Measurements from ENCODE around the gene USP34.
A peak's percentile ranks its signal among the peaks of the same experiment; 100 is the strongest.

USP34 gene

GRCh38 chr2:61291851-61292575, 178.9 kb downstream of the USP34 start:
- peak; percentile 42 for DNase-seq (ENCODE audit: low read depth)
- no peak overlapping the region for H3K4me3 ChIP-seq (ENCODE audit: low read length)
- TF ChIP-seq CTCF (conservative IDR thresholded peaks at IDR 0.05; ENCODE audit: low read length): no peak

GRCh38 chr2:61288070-61288841, 182.6 kb downstream of the USP34 start:
- TF ChIP-seq CTCF (conservative IDR thresholded peaks at IDR 0.05; ENCODE audit: low read length): no peak
- no peak overlapping the region for H3K4me3 ChIP-seq (ENCODE audit: low read length)
- peak; percentile 22 for DNase-seq (ENCODE audit: low read depth)

- no peak for DNase-seq (ENCODE audit: low read depth)
- H3K4me3 ChIP-seq (ENCODE audit: low read length): no peak overlapping the region
- no peak for TF ChIP-seq CTCF (conservative IDR thresholded peaks at IDR 0.05; ENCODE audit: low read length)
These were observed 183.6 kb downstream of the USP34 start for GRCh38 chr2:61287254-61287653.

- no peak for DNase-seq (ENCODE audit: low read depth)
These were observed 187.3 kb downstream of the USP34 start for GRCh38 chr2:61283443-61284160.

GRCh38 chr2:61282104-61282590, 188.7 kb downstream of the USP34 start:
- TF ChIP-seq CTCF (conservative IDR thresholded peaks at IDR 0.05; ENCODE audit: low read length): no peak
- DNase-seq (ENCODE audit: low read depth): no peak
- H3K4me3 ChIP-seq (ENCODE audit: low read length): no peak overlapping the region

More at GRCh38 chr2:61283443-61284160, 187.3 kb downstream of the USP34 start:
- no peak for TF ChIP-seq CTCF (conservative IDR thresholded peaks at IDR 0.05; ENCODE audit: low read length)
- H3K4me3 ChIP-seq (ENCODE audit: low read length): no peak overlapping the region

GRCh38 chr2:61281321-61281720, 189.6 kb downstream of the USP34 start:
- no peak overlapping the region for H3K4me3 ChIP-seq (ENCODE audit: low read length)
- no peak for TF ChIP-seq CTCF (conservative IDR thresholded peaks at IDR 0.05; ENCODE audit: low read length)
- DNase-seq (ENCODE audit: low read depth): no peak
